Fibroblast of skin of right biceps (primary cell): ENCODE results near the gene EGFR.
A peak's percentile ranks its signal among the peaks of the same experiment; 100 is the strongest.

Experiments used
- DNase-seq: peaks from one replicate; pipeline ENCODE4 v3.0.0-alpha.2; 2013

Gene EGFR

GRCh38 chr7:55193245-55193644 lies 174.4 kb downstream of the EGFR start:
- DNase-seq, result no peak

GRCh38 chr7:55194522-55194921 lies 175.7 kb downstream of the EGFR start:
- DNase-seq, result no peak

- DNase-seq, result no peak
Observed at GRCh38 chr7:55198634-55199392, 180.0 kb downstream of the EGFR start.

DNA sequence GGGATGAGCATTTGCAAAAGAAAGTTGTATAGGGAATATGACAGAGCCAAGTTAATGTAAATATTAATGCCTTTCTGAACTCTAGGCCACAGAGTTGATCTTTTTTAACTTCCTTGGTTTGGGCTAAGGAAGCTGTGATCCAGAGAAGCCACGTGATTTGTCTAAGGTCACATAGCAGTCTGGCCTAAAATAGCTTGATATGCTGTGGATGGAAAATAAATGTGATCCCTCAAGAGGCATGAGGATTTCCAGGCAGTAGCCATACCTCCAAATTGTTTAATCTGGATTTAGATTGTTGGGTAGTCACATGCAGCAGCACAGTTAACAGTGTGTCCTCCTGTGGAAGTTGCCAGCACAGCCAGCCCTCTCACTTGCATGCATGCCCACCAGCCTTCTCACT lies 180.6 kb downstream of the EGFR start:
- DNase-seq, result no peak

DNA sequence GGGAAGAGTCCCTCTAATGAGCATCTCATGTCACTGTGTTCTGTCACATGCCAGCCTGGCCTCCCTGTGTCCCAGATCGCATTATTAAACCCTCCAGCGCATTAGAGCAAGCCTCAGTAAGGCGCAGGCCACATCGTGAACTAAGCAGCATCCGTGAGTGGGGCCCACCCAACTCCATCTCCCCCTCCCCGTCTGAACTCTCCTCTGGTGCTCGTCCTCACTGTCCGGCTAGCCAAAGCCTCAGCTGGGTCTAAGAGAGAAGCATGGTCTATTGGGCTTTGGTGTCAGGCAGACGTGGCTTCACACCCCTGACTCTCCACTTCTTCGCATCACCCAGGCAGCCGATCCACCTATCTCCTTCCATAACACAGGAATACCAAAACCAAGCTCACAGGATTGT lies 181.6 kb downstream of the EGFR start:
- DNase-seq, result no peak

- DNase-seq, result no peak
Observed at GRCh38 chr7:55202150-55202913, 183.5 kb downstream of the EGFR start.

DNA sequence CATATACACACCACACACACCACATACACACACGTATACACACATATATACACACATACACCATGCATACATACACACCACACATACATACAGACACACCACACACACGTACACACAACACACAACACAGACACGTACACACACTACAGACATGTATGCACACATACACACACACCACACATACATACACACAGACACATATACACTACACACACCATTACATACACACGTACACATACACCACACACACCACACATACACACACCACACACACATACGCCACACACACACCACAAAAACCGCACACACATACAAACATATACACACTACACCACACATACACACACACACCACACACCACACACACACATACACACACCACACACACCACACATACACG lies 184.5 kb downstream of the EGFR start:
- no peak for DNase-seq

GRCh38 chr7:55205124-55205955 lies 186.5 kb downstream of the EGFR start:
- DNase-seq, result no peak

DNA sequence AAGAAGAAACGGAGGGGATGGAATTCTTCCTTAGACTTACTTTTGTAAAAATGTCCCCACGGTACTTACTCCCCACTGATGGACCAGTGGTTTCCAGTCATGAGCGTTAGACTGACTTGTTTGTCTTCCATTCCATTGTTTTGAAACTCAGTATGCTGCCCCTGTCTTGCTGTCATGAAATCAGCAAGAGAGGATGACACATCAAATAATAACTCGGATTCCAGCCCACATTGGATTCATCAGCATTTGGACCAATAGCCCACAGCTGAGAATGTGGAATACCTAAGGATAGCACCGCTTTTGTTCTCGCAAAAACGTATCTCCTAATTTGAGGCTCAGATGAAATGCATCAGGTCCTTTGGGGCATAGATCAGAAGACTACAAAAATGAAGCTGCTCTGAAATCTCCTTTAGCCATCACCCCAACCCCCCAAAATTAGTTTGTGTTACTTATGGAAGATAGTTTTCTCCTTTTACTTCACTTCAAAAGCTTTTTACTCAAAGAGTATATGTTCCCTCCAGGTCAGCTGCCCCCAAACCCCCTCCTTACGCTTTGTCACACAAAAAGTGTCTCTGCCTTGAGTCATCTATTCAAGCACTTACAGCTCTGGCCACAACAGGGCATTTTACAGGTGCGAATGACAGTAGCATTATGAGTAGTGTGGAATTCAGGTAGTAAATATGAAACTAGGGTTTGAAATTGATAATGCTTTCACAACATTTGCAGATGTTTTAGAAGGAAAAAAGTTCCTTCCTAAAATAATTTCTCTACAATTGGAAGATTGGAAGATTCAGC lies 187.6 kb downstream of the EGFR start:
- peak; percentile 52 for DNase-seq

DNA sequence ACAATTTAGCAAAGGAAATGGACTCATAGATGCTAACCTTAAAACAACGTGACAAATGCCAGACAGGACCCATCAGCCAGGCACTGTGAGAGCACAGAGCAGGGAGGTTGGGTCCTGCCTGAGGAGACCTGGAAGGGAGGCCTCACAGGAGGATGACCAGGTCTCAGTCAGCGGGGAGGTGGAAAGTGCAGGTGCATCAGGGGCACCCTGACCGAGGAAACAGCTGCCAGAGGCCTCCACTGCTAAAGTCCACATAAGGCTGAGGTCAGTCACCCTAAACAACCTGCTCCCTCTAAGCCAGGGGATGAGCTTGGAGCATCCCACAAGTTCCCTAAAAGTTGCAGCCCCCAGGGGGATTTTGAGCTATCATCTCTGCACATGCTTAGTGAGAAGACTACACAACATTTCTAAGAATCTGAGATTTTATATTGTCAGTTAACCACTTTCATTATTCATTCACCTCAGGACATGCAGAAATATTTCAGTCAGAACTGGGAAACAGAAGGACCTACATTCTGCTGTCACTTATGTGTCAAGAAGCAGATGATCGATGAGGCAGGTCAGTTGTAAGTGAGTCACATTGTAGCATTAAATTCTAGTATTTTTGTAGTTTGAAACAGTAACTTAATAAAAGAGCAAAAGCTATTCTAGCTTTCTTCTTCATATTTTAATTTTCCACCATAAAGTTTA lies 188.8 kb downstream of the EGFR start:
- DNase-seq, result no peak

GRCh38 chr7:55209366-55209765 lies 190.5 kb downstream of the EGFR start:
- DNase-seq, result no peak

GRCh38 chr7:55210176-55210575 lies 191.4 kb downstream of the EGFR start:
- no peak for DNase-seq

GRCh38 chr7:55210716-55211115 lies 191.9 kb downstream of the EGFR start:
- DNase-seq, result no peak

- DNase-seq, result peak; percentile 15
Observed at GRCh38 chr7:55211726-55212125, 192.9 kb downstream of the EGFR start.

GRCh38 chr7:55212176-55212575 lies 193.4 kb downstream of the EGFR start:
- DNase-seq, result peak; percentile 17

DNA sequence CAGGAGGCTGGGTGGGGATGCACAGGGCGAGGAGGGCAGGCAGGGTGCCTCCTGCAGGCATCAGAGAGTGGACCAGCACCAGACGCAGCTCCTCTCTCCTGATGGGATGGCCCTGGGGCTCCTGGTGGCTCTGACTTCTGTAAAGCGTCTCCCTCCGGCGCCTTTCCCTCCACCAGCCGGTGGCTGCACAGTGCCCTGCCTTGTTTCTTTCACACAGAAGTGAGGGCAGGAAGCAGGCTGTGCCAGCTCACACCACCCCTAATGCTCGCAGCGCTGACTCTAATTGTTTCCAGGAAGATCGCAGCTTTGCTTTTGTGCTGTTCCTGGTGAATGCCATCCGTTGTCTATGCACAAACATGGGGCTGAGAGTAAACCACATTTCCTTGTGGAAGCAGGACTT lies 194.0 kb downstream of the EGFR start:
- DNase-seq, result no peak

DNA sequence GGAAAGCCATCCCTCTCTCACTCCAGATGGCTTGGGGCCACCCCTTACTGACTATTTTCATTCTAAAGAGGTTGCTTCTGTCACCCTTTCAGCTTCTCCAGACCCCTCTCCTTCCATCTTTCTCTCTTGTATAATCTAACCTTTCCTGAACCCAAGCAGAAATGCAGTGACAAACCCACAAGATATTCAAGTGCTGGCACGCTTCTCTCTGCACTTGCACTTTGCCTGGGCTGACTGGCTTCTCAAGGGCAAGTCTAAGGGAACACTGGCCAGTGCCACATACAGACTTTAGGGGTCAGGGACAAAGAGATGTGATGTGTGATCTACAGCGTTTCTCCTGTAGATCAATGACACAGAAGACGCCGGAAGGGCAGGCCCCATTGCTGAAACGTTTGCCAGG lies 195.9 kb downstream of the EGFR start:
- no peak for DNase-seq

DNA sequence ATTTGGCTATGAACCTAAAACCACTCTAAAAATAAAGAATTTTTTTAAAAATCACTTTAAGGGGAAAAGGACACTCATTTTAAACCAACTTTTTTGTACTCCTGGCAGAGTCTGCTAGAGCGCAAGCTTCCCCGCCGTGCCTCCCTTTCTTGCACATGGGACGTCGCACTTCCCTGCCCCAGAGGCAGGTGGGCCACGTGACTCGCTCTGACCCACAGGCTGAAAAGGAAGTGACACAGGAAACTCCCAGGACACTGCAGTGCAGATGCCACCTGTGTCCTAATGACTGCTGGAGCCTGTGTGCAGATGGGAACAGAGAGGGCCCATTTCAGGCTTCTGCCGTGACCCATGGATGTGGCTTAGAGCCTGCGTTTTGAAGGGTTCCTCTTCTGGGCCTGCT lies 204.2 kb downstream of the EGFR start:
- no peak for DNase-seq

- DNase-seq, result no peak
Observed at GRCh38 chr7:55224111-55224510, 205.3 kb downstream of the EGFR start.

DNA sequence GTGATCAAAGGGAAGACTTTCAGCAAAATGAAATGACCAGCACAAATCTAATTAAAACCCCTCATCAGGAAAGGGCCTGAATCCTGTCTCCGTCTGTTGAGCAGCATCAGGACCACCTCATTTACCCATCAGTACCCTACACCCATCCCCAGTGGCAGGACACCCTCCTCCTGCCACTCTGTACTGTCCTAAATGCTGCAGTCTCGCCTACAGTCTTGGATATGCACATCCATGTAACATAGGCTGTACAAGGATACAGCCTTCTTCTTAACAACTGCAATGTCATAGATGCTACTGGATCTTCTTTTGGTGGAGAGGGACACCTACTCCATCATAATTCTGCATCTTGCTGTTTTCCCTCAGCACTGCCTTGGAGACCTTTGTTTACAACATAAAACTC lies 206.0 kb downstream of the EGFR start:
- no peak for DNase-seq

- DNase-seq, result no peak
Observed at GRCh38 chr7:55230014-55230413, 211.2 kb downstream of the EGFR start.

DNA sequence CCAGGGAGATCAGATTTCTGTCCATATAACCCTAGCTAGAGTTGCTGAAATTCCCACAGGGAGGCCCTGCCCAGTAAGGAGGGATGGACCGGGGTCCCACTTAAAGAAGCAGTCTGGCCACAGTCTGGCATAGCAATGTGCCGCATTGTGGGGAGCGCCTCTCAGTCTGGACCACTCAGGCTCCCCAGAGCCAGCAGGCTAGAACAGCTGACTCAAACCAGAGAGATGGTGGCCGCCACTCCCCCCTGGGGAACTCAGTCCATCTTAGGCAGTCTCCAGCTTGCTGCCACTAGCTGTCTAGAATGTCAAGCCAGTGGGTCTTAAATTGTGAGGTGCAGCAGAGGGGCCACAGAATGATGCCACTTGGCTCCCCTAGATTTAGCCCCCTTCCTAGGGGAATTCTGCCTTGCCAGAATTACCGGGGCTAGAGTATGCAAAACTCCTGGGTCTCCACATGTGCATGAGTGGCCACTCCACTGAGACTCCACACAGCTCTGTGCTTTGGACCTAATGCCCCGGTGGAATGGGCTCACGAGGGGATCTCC lies 213.0 kb downstream of the EGFR start:
- no peak for DNase-seq
